GM18517 (cell line): ENCODE results near the gene KRT34.

Source experiments
- ATAC-seq: cut with Tn5 transposase; IDR thresholded peaks from one replicate; pipeline ENCODE4 v1.9.1; 2021; ENCODE audit warnings: mild to moderate bottlenecking, moderate library complexity; ENCODE audit not compliant: unreplicated experiment

KRT34 gene

DNA sequence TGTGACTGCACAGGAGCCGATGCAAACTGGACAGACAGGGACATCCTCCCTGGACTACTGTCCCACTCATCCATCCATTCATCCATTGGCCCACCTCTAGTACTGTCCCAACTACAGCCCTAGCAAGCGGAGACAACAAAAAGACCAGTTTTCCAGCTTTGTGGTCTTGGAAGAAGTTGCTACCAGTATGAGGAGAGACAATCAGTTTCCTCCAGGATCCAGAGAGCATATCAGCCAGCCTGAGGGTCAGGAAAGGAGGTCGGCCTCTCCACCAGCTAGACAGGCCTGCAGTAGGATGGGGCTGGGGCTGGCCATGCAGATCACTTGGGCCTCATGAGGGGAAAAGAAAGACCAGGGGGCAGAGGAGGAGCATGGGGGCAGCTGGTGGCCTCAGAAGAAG, 48.3 kb downstream of the KRT34 start:
- ATAC-seq: no peak

DNA sequence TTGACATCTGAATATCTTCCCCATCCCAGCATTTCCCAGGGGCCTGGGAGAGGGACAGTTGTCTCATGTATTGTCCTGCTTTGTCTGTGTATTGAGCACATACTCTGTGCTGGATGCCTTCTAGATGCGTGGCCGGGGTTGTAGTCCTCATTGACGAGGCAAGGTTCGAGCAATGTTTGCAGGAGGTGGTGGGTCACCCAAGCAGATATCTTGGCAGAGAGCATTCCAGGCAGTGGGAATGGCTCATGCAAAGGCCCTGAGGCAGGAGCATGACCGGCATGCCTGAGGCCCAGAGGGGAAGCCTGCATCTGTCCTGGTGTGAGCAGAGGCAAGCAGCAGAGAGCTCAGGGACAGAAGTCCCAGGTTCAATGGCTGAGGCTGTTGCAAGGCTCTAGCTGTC, 49.0 kb downstream of the KRT34 start:
- no peak for ATAC-seq

DNA sequence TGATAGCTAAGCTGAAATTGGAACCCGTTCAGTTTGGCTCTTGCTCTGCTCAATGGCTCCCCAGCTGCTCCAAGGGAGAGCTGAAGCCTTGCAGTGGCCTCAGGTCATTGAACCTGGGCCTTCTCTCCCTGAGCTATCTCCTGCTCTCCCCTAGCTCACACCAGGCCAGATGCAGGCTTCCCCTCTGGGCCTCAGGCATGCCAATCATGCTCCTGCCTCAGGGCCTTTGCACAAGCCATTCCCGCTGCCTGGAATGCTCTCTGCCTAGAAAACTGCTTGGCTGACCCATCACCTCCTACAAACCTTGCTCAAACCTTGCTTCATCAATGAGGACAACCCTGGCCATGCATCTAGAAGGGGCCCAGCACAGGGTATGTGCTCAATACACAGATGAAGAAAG, 49.9 kb downstream of the KRT34 start:
- ATAC-seq: no peak

DNA sequence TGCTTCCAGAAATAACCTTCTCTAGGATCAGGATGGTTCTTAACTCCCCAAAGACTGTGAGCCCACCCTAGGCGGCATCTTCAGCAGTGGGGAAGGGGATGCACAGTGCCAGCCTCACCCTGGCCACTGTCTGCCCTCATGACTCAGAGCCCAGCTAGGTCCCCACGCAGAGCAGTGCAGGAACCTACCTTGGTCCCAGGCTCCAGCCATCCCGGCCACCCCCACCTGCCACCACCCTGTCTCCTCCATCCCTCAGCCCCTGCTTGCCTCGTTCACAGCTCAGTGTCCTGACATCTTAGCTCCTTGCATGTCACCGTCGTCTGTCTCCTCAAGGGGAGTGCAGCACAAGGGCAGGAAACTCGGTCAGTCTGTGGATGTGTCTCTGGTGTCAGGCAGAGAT, 50.5 kb downstream of the KRT34 start:
- no peak for ATAC-seq

DNA sequence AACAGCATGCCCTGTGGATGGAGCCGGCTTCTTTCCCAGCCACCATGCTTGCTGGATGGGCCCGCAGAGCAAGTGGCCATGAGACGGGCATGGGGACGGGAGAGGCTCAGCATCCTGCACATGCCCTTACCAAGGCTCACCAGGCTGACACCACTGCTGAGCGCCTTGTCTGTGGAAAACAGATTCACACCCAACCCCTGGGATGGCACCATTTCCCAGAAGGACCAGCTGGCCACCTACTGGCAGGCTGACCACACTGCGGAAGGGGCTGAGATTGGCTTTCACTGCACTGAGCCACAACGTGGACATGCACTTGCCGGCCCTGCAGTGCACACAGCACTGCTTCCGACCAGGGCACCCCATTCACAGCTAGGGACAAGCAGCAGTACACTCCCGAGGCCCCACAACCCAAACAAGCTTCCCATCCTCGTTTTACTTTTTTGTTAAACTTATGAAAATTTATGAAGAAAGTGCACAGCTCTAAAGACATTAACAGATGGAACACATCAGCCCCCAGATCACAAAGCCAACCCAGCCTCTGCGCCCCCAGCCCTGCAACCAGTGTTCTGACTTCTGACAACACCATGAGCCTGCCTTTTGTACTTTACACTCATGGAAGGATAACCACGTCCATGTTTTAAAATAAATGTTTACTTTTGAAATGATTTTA, 52.7 kb downstream of the KRT34 start:
- no peak for ATAC-seq

DNA sequence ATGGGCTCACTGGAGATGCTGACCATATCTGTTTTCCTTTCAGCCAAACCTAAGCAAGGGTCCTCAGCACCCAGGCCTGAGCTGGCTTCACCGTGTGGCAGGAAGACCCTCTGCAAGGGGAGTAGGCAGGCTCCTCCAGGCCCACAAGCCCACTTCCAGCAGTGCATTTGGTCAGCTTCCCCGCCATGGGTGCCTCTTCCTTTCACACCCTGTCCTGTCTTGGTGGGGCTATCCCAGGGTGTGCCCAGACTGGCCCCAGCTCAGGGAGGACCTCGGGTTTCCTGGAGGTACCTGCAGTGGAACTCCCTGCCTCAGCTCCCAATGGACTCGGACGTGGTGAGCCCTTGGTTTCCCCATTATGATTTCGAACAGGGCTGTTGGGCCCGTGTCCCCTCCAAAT, 53.9 kb downstream of the KRT34 start:
- no peak for ATAC-seq
